Measurements from ENCODE around the gene TFAP2A.

The TFAP2A gene

DNA sequence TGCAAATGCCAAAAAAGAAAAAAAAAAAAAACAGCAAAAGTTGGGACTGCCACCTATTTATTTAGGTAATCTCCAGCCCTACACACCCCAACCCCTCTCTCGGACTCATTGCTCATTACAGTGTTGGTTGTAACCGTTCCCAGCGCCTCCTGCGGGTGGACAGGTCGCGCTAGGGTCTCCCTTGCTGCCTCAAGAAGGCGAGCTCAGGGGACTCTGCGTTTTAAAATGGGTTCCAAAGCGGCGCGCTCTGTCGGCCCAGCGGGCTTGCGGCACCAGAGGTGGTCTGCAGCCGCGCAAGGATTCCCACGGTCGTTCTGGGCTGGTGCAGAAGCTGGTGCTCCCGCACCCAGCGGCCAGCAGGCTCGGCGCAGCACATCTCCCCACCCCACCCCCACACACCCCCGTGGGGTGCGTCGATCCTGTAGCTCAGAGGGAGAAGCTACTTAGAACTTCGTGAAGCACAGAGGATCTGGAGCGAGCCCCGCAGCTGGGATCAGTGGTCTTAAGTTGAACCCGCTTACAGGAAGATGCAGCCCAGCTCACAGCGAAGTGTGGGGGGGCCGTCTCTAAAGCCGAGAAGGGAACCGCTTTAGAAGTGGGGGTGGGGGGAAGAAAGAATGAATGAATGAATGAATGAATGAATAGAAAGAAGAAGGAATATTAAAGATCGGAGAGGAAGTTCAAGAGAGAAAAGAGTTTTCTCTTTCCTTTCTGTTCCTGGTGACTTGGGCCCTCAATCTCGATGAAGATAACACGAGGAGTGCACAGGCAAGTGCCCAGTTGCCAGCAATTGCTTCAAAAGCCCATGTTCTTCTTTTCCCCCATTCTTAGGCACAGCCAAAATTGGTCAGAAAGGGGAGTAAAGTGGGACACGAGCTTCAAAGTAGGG is 780 bp downstream of the TFAP2A start:
- peak; percentile 63 for FAIRE-seq

DNA sequence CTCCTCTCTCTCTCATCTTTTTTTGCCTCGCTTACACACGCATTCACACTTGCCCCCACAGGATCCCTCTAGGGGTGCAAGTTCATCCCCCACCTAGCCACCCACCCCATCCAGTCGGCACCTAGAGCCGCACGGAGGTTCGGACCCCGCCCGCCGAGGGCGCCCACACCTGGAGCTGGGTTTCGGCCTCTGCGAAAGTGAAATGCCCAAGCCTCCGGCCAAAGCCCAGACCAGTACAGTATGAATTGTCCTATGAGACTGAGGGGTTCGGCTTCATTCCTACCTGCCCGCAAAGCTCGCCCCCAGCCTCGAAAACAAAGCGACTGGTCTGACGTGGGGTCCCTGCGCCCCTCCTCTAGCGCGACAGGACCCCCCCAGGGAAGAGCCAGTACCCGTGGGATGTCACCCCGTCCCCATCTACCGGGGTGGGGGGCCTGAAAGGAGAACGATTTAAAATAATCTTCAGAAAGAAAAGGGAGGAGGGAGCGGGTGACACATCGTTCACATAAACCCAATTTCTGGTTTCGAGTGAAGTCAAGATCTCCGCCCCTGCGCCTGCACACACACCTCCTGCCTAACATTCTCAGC is 1.5 kb downstream of the TFAP2A start:
- no peak for FAIRE-seq
- DNase-seq (ENCODE audit: insufficient read length, low spot score), result no peak

More for the DNA sequence above, 780 bp downstream of the TFAP2A start:
- DNase-seq (ENCODE audit: insufficient read length, low spot score), result peak; percentile 52

- DNase-seq (ENCODE audit: insufficient read length, low spot score) (no peak), FAIRE-seq (no peak)
These were observed 2.2 kb downstream of the TFAP2A start for GRCh38 chr6:10412461-10413261.

DNA sequence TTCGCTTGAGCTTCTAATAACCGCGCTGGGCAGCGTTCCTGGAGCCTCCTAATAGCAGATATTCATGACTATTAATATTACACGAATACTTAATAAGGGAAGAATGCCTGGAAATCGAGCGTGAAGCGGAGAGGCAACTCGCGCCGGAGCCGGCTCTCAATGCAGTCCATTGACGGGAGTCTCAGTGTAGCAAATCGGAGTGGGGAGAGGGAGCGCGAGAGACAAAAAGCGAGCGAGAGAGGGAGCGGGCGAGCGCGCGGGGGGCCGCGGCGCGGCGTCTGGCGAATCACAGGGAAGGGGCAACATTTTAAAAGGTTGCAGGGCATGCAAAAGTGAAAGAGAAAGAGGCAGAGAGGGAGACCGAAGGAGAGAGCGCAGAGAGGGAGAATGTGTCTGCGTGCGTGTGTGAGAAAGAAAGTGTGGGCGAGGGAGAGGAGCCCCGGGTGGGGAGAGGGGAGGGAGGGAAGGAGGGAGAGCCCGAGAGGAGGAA is 2.9 kb downstream of the TFAP2A start:
- peak; percentile 77 for FAIRE-seq
- peak; percentile 75 for DNase-seq (ENCODE audit: insufficient read length, low spot score)

DNA sequence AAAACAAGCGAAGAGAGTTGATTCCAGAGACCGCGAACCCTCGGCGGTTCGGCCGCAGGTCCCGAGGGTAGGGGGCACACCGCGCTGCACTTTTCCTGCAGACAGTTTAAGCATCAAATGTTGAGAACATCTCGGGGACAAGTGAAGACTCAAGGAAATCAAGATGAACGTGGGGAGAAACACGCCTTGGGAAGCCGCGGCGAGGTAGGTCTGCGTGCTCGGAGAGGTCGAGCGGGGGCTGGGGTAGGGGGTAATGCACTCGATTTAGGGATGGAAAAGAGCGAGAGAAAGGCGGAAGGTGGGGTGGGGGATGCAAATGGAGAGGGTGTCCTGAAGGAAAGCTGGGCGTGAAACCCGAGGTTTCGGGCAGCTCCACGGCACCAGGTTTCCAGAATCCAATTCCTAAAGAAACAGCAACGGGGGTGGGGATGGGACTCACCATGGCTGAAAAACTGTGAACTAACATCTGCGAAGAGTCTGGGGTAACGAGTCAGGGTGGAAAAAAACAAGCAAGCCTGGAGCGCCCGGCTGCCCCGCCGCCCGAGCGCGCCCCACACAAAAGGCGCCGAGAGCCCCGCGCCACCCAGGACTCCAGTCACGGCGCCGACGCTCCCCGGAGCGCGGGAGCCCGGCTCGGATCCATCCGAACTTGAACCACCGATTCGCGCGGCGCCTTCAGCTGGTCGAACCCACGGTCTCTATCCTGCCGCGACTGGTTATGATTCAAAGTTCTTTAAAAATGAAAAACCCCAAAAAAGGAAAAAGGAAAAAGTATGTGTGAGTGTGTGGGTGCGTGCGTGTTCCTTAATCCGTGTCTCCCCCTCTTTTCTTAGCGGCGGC is 3.5 kb downstream of the TFAP2A start:
- DNase-seq (ENCODE audit: insufficient read length, low spot score), result no peak
- FAIRE-seq, result no peak

DNA sequence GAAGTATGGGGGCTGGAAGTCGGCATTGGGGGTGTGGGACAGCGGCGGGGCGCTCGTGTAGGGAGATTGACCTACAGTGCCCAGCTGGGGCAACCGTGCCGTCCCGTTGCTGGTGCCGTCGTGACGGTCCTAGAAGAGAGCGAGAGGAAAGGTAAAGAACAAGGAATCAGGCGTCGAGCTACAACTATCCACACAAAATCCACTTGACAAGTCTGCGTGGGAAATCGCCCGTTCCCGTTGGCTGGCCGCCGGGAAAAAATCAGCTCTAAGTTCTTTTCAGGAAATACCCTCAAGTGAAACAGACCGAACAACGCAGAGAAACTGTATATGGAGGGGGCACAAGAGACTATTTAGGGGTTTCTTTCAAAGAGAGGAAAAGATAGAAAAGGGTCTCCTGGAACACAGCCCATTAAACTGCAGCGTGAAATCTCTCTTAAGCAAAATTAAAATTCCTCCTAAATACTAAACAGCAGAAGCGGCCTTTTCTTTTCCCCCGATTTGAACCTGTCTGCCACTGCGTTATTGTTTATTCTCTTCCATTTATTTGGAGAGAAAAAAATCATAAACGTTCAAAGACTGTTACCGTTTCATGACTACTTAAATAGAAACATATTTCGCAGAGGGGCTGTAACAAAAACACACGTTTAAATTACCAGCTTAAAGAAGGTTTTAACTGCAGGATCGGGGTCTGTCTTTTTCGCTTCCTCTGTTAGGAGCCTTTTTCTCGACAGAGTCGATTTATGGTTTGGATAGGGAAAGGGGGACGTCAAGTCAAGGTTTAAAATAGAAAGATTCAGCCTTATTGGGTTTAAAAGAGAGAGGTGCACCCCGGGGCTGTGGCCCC is 4.4 kb downstream of the TFAP2A start:
- DNase-seq (ENCODE audit: insufficient read length, low spot score), result no peak
- FAIRE-seq, result peak; percentile 33

GRCh38 chr6:10409731-10410206 is 5.1 kb downstream of the TFAP2A start:
- FAIRE-seq (no peak), DNase-seq (ENCODE audit: insufficient read length, low spot score) (no peak)

DNA sequence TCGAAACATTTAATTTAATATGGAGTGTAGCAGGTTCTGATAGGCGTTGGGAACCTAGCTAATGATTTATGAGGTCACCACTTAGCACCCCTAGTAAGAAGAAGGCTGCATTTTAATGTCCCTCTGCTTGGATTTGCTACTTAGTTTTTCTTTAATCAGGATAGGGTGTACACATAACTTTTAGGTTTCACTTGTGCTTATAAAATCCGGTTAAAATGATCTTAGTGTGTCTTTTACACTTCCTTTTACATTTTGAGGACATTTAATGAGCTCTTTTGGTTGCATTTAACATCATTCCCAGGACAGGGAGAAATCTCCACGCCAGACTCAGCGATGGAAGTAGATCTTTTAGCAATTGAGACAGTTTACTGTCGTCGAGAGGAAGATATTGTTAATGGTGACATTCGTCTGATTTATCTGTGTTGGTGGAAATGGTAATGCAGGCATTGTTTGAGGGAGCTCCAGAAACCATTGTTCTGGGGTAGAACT is 5.6 kb downstream of the TFAP2A start:
- DNase-seq (ENCODE audit: insufficient read length, low spot score), result no peak
- FAIRE-seq, result no peak

GRCh38 chr6:10408457-10408856 is 6.4 kb downstream of the TFAP2A start:
- FAIRE-seq (no peak), DNase-seq (ENCODE audit: insufficient read length, low spot score) (no peak)

DNA sequence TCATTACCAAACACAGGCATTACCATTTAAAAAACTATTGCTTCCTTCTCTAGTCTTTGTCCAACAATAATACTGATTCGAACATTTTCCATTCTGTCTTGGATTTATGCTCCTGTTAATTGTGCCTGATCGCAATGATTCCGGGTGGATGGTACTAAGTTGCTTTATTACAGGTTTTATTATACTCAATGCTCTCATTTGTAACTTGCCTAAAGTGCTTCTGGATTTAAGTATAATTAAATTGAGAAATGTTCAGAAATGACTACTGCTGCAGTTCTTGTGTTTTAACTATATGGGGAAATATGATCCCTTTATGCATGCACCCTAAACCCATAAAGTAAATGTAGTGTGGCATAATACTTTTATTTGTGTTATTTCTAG is 7.2 kb downstream of the TFAP2A start:
- DNase-seq (ENCODE audit: insufficient read length, low spot score) (no peak), FAIRE-seq (no peak)

GRCh38 chr6:10407018-10407673 is 7.7 kb downstream of the TFAP2A start:
- DNase-seq (ENCODE audit: insufficient read length, low spot score), result no peak
- no peak for FAIRE-seq

DNA sequence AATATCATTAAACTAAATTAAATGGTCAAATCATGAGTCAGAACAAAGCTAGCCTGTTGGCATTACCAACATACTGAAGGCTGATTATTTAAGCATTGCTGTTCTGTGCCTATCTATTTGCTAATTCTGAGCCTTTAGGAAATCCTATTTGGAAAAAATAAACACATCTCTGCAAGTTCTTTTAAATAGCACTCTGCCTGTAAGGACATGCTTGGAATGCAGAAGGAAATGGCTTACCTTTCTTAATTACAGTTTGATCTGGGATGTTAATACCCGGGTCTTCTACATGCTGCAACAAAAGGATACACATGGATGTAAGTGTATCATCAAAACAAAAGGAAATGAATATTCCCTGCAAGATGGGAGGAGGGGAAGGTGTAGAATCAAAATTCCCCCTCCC is 8.3 kb downstream of the TFAP2A start:
- DNase-seq (ENCODE audit: insufficient read length, low spot score), result no peak
- FAIRE-seq, result no peak

- no peak for FAIRE-seq
These were observed 9.4 kb downstream of the TFAP2A start for GRCh38 chr6:10405513-10405900.

GRCh38 chr6:10404799-10405512 is 9.9 kb downstream of the TFAP2A start:
- DNase-seq (ENCODE audit: insufficient read length, low spot score), result no peak
- peak; percentile 26 for FAIRE-seq

More at GRCh38 chr6:10405513-10405900, 9.4 kb downstream of the TFAP2A start:
- DNase-seq (ENCODE audit: insufficient read length, low spot score), result no peak

DNA sequence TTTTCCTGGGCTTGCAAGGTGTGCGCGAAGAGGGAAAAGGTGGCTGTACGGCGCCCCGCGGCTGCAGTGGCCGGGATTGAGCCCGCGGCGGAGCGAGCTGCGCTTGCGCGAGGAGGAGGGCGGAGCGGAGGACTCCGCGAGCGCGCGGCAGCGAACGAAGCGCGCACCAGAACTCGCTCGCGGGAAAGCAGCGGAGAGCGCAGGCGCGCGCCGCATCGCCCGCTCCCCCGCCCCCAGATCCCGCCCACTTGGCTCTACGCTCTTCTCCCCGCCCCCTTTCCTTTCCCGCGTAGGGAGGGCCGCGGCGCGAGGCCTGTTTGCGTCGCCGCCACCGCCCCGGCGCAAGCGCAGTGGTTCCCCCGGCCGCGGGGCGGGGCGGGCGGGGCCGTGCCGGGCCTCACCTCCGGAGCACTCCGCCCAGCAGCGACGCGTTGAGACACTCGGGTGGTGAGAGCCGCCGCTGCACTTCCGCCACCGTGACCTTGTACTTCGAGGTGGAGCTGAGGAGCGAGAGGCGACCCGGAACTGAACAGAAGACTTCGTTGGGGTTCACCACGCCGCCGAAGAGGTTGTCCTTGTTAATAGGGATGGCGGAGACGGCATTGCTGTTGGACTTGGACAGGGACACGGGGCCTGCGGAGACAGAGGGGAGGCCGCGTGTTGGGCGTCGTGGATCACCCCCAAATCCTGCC is 10.6 kb downstream of the TFAP2A start:
- FAIRE-seq (peak; percentile 98), DNase-seq (ENCODE audit: insufficient read length, low spot score) (peak; percentile 91)

- DNase-seq (ENCODE audit: insufficient read length, low spot score) (peak; percentile 69), FAIRE-seq (no peak)
These were observed 11.3 kb downstream of the TFAP2A start for GRCh38 chr6:10403385-10404106.
